ENCODE measurements around the gene FSIP1.
A peak's percentile ranks its signal among the peaks of the same experiment; 100 is the strongest.

The FSIP1 gene

DNA sequence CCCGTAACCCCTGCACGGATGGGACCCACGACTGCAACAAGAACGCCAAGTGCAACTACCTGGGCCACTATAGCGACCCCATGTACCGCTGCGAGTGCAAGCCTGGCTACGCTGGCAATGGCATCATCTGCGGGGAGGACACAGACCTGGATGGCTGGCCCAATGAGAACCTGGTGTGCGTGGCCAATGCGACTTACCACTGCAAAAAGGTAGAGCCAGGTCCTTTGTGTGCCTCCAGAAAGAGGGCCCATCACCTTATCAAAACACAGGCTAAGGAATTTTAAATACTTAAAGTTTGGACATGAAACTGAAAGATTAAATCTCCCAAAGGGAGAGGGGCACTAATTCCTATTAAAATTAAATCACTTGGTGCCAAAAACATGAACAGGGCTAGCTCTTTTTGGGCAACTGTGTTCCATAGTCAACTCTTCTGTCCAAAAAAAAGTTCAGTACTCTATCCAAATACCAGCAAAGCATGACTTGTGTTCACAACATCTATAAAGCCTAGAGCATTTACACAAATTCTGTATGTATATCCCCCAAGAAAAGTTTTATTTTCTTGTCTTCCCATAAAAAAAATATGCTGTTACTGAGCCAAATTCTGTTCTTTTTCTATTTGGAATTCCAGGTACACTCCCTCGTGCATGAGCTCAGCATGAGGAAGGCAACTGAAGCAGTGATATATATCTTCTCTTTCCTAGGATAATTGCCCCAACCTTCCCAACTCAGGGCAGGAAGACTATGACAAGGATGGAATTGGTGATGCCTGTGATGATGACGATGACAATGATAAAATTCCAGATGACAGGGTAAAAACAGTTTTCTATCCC, 192.6 kb downstream of the FSIP1 start:
- no peak for DNase-seq

DNA sequence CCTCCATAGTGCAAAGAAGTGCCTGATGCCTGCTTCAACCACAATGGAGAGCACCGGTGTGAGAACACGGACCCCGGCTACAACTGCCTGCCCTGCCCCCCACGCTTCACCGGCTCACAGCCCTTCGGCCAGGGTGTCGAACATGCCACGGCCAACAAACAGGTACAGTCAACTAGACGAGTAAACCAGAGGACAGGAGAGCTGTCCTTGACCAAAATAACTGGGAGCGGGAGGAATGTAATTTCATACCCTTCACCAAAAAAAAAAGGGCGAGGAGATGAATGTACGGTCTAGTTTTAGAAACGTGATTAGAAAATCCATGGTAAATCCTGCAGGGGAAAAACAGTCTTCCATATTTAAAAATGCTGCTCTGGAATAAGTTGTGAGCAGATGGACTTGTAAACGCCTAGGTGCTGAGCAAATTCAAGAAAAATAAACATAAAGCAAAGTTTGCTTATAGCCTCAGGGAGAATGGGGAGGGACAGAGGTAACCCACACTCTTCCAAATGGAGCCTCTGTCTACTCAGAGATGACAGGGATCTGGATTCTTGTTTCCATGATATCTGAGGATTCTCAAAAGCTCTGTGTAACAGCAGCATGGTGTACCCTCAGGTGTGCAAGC, 193.3 kb downstream of the FSIP1 start:
- no peak for DNase-seq

DNA sequence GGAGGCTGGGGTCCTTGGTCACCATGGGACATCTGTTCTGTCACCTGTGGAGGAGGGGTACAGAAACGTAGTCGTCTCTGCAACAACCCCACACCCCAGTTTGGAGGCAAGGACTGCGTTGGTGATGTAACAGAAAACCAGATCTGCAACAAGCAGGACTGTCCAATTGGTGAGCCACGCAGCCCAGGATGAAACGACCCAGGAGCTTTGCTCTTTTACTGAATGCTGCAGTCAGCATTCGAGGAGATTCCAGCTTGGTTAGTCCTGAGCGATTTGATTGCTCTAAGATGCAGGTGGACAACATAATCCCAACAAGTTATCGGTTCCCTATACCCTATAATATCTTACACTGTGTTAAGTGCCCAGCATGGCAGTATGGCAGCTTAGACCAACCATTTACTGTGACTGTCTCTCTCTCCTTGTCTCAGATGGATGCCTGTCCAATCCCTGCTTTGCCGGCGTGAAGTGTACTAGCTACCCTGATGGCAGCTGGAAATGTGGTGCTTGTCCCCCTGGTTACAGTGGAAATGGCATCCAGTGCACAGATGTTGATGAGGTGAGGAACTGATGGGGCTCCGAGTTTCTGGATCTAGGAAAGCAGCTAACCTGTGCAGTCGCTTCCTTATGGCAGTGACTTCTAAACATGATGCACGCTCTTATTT, 194.0 kb downstream of the FSIP1 start:
- no peak for DNase-seq

DNA sequence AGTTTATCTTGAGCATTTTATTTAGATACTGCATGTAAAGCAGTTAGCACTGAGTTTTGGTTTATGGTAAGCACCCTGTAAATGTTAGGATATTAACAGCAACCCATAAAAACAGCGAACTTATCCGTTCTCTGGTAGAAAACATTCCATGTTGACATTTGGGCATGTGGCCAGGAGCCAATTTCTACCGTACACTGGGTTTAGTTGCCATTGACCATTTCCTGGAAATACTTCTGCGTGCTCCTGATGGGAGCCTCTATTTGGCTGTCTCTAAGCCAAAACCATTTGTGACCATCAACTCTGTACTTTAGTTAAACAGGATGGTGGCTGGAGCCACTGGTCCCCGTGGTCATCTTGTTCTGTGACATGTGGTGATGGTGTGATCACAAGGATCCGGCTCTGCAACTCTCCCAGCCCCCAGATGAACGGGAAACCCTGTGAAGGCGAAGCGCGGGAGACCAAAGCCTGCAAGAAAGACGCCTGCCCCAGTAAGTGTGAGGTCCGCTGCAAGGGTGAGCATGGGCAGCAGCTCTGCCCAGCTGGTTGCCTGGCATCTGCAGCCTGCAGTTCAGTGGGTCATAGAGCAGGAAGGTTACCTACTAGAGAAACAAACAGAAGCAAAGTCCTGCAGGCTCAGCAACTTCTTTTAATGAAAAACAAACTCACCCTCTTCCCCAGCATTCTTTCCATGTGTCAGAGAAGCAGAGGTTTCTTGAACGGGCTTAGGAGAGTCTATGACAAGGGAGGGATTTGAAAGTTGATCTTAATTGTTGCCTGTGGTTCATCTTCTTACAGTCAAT, 194.7 kb downstream of the FSIP1 start:
- DNase-seq, result no peak

DNA sequence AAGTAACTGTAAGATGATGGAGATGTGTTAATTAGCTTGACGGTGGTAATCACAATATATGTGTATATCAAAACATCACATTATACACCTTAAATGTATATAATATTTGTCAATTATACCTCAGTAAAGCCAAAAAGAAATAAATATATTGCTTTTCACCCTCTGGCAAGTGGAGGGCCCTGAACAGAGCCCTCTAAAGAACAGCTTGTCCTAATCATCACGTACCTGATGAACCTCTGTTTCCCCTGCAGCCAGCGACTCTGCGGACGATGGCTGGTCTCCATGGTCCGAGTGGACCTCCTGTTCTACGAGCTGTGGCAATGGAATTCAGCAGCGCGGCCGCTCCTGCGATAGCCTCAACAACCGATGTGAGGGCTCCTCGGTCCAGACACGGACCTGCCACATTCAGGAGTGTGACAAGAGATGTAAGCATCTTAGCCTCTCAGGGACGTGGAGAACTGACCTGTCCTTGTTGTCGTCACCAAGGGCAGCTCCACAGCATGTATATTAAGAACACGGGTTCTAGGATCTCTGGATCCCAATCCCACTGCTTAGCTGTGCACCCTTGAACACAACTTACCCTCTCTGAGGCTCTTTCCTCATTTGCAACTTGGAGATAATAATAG, 195.4 kb downstream of the FSIP1 start:
- DNase-seq, result no peak

DNA sequence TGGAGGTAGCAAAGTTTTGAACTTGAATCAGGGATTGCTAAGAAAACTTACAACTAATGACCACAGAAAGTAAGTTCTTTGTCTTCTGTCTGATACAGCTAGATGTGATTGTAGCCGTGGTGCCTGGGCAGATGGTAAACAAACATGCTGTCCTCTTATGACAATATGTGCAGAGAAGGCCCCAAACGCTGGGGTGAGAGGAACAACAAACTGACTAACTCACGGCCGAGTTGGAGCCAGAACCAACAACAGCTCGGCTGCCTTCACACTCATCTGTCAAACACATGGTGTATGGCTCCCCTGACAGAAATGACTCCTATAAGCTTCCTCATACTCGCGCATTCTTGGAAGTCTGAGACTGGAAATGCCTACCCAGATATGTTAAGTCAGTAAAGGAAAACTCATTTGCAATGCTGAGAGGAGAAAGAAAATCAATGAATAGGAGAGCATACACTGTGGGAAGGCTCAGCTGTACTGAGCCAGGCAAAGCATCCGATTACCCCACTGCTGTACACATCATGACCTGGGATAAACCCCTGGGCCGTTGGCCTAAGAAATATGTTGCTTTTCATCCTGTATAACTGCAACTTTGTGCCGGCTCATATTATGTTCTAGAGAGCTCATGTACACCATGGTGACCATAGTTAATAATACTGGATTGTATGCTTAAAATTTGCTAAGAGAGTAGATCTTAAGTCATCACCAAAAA, 196.1 kb downstream of the FSIP1 start:
- no peak for DNase-seq

DNA sequence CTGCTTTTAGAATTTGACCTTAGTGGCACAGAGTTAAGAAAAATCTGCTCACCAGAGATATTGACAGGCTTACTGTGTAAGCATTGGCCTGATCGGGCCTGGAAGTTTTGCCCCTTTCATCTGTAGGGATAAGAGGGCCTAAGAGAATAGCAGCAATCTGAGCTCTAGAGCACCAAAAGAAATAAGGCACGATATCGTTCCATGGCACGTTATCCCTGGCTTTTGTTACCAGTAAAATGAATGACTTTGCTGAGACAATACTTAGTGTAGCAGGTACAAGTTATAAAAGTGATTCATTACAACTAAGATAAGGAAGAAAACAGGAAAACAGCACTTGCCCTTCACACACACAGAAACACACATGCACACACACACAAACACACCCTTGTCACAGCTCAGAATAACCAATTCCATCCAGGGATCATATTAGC, 196.8 kb downstream of the FSIP1 start:
- no peak for DNase-seq

DNA sequence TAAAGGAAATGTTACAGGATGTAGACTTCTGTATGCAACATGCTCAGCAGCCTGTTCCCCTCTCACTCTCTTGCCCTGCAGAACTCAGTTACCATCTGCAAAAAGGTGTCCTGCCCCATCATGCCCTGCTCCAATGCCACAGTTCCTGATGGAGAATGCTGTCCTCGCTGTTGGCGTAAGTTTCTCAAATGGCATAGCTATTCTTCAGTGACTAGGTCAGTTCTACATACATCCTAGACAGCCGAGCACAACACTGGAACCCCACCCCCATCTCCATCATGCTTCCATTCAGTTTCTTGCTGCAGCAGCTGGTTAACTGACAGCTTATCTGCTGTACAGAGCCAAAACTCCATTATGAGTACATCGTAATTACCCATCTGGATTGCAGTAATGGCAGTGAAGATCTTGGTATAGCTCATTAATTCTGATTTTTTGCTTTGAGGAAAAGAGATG, 197.2 kb downstream of the FSIP1 start:
- peak; percentile 34 for DNase-seq

DNA sequence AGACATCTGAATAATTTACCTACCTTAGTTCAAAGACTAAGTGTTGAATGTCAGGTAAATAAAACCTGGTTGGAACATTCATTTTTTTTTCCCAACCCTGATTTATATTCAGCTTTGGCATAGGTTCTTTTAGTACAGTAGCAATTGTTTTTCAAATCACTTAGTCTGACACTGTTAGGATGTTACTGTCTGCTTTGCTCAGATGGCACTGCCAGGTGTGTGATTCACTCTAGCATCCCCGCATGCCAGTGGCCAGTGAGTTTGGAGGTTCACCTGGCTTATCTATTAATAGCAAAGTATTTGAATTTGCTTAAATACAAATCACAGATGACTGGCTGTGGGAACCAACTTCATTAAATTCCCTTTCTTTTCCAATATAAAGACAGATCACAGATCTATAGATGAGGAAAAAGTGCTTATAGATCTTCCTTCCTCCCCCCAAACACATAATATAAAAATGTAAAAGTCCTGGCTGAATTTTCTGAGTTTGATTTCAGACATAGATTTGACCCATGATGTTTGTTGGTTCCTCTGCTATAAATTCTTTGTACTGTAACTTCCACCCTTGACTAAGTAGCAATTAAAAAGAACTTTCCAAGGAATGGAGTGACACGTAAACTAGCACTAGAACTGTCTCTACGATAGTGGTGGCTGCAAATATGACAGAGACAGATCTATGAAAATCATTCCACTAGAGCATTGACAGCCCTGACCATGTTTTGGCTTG, 197.8 kb downstream of the FSIP1 start:
- DNase-seq, result no peak

DNA sequence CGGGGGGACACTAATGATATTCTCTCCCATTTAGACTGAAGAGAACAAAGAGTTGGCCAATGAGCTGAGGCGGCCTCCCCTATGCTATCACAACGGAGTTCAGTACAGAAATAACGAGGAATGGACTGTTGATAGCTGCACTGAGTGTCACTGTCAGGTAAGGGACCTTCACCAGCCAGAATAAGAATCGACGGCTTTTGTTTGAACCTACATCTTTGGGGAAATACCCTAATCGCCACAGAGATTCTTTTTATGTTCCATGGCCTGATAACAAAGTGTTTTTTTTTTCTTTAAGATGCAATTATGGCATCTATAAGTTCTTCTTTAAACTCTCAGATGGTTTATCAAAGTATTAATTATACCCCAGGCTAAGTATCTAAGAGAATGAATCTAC, 198.4 kb downstream of the FSIP1 start:
- no peak for DNase-seq

DNA sequence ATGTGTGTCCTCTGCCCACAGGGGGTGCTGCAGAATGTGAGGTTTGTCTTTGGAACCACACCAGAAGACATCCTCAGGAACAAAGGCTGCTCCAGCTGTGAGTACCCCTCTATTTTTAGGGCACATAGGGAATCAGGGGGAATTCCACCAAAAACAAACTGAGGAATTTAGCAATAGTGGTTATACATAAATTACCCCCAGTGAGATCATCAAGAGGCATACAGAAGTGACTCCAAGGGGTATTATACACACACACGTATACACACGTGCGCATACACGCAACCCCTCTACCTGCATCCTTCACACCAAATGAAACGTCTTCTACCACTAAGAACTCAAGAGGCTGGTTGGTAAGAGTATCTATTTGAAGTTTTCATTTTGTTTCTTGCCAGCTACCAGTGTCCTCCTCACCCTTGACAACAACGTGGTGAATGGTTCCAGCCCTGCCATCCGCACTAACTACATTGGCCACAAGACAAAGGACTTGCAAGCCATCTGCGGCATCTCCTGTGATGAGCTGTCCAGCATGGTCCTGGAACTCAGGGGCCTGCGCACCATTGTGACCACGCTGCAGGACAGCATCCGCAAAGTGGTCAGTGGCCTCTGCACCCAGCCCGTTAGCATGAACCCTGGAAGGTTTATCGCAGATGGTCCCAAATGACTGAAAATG, 198.9 kb downstream of the FSIP1 start:
- DNase-seq, result no peak

DNA sequence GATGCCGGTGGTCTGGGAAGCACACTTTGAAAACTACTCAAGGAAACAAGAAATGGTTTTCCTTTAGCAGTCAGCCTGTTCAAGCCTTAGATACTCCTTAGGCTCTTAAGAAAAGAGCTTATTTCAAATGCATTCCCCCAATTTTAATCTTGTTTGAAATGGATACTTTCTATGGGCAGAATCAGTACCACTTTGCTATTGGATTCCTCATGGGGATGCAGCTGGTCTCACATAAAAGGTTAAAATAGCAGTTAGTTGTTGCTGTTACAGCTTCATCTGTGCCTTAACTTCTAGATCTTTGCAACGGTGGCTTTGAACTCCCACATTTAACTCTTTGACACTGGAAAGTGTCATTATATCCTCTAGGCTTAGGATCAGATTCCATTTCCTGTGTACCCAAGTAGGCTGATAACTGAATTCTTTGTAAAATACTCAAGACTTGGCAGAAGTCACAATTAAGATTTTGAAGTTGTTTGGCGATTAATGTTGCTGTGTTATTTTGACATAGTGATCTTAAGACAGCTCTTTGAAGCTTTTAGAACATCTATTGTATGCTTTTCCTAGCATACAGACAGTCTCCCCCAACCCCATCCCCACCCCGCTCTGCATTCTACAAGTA, 199.6 kb downstream of the FSIP1 start:
- DNase-seq, result no peak

DNA sequence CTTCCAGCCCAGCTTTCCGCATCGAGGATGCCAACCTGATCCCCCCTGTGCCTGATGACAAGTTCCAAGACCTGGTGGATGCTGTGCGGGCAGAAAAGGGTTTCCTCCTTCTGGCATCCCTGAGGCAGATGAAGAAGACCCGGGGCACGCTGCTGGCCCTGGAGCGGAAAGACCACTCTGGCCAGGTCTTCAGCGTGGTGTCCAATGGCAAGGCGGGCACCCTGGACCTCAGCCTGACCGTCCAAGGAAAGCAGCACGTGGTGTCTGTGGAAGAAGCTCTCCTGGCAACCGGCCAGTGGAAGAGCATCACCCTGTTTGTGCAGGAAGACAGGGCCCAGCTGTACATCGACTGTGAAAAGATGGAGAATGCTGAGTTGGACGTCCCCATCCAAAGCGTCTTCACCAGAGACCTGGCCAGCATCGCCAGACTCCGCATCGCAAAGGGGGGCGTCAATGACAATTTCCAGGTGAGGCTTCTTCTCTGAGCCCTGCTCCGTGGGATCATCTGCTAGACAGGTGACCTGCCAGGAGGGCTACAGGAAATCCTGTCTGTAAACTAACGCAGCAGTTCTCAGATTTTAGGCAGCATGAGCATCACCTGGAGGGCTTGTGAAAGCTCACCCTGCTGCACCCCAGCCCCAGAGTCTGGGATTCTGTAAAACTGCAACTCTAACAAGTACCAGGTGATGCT, 200.2 kb downstream of the FSIP1 start:
- no peak for DNase-seq

DNA sequence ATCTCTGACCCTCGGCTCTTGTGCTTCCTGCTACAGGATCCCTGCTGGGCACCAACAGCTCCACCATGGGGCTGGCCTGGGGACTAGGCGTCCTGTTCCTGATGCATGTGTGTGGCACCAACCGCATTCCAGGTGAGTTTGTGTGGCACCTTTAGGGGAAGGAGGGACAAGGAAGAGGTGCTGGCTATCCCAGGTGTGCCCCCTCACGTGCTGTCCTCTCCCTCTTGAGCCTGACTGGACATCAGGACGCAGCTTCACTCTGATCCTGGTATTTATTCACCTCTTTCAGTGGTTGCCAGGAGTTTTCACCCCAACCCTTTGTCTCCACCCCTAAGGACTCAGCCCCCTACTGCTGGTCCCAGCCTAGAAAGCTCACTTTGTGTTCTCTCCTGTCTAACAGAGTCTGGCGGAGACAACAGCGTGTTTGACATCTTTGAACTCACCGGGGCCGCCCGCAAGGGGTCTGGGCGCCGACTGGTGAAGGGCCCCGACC, 200.8 kb downstream of the FSIP1 start:
- no peak for DNase-seq

DNA sequence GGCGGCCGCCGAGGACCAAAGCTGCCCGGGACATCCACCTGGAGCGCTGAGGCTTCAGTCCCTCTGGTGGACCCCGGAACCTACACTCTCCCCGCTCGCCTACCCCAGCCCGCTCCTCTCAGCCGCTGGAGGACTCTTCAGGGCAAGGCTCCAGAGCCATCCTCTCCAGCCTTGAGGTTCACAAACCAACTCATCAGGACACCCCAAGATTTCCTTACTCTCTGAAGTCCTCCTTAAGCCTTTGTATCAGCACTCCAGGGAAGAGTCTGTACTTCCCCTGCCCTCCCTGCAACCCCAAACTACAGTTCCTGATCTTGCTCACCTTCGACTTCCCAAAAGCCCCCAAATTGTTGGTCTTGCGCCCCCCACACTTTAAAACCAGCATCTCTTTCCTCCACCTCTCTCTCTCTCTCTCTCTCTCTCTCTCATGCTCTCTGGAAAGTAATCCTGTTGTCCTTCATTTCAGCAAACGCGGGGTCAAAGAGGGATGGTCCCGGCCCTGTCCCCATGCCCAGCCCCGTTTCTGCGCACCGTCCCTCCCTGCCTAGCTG, 201.3 kb downstream of the FSIP1 start:
- DNase-seq, result no peak

DNA sequence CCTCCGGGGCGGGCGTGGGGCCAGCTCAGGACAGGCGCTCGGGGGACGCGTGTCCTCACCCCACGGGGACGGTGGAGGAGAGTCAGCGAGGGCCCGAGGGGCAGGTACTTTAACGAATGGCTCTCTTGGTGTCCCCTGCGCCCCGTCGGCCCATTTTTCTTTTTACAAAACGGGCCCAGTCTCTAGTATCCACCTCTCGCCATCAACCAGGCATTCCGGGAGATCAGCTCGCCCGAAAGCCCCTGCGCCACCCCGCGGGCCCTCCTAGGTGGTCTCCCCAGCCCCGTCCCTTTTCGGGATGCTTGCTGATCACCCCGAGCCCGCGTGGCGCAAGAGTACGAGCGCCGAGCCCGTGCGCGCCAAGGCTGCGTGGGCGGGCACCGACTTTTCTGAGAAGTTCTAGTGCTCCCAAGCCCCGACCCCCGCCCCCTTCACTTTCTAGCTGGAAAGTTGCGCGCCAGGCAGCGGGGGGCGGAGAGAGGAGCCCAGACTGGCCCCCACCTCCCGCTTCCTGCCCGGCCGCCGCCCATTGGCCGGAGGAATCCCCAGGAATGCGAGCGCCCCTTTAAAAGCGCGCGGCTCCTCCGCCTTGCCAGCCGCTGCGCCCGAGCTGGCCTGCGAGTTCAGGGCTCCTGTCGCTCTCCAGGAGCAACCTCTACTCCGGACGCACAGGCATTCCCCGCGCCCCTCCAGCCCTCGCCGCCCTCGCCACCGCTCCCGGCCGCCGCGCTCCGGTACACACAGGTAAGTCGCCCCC, 202.0 kb downstream of the FSIP1 start, which contains the start of gene THBS1:
Gene THBS1, plus strand, starts transcription at position 595 of the 757 bp plus-strand sequence. CDS start 779 bp downstream, outside the sequence.
- DNase-seq, result peak; percentile 23

DNA sequence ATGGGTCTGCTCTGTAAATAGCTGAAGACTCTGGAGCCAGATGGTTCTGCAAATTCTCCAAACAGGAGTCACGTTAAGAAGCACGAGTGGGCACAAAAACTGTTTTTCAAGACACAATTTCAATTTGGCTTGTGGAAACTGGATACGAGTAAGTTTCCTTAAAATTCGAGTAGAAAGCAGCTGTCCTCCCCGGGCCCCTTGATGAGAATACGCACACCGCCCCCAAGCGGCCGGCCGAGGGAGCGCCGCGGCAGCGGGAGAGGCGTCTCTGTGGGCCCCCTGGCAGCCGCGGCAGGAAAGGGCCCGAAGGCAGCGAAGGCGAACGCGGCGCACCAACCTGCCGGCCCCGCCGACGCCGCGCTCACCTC, 202.5 kb downstream of the FSIP1 start:
- DNase-seq, result peak; percentile 53

DNA sequence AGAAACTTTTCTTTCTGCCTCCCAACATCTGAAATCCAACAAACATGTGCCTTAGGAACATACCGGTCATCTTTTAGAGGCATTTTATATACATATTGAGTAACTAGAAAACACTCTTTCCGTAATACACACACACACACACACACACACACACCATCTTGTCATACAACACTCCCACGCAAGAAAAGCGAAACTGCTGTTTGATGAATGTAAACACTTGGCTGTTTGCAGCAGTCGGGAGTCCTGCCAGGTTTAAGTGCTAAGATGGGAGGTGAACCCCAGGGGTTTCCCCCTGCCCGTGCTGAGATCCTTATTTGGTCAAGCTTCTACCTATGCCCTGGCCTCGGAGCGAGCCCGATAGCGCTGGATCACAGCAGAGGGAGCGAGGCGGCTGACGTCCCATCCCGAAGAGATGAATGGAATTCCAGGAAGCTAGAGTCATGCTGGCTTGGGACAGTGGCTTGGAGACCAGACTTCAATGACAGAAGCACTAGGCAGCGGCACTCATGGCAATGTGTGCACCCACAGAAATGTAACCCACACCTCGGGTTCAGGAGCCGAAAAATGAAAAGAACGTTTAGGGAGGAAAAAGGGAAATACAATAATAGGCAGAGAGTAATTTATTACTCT, 203.0 kb downstream of the FSIP1 start:
- no peak for DNase-seq

All from DMS 273 treated with DMSO at 0.1 percent for 48 hours (cell line).